Mesenchymal stem cell (in vitro differentiated cells and primary cell): ENCODE measurements around the gene CLASRP.
A peak's percentile ranks its signal among the peaks of the same experiment; 100 is the strongest.

Experiments used
- DNase-seq: peaks from one replicate; pipeline ENCODE4 v3.0.0-alpha.2; 2013
- H2AFZ ChIP-seq: one replicate; pipeline ENCODE4 v1.6.1; 2013; ENCODE audit warnings: low read depth, mild to moderate bottlenecking, control low read depth, inconsistent platforms, low read length, moderate library complexity
- H2AK5ac ChIP-seq: 2 replicates; pipeline ENCODE4 v1.6.1; 2013; ENCODE audit warnings: low read length, moderate library complexity, mild to moderate bottlenecking, inconsistent platforms; ENCODE audit not compliant: severe bottlenecking
- H2BK120ac ChIP-seq: one replicate; pipeline ENCODE4 v1.6.1; 2013; ENCODE audit warnings: low read depth, mild to moderate bottlenecking, inconsistent platforms, low read length, moderate library complexity
- H2BK12ac ChIP-seq, 2 experiments: one replicate each; pipeline ENCODE4 v1.6.1; 2013; ENCODE audit warnings: inconsistent platforms in 2 of 2, low read length in 2 of 2, mild to moderate bottlenecking in 2 of 2, moderate library complexity in 2 of 2, control low read depth in 1 of 2
- H2BK15ac ChIP-seq: one replicate; pipeline ENCODE4 v1.6.1; 2013; ENCODE audit warnings: mild to moderate bottlenecking, low read depth, inconsistent platforms; ENCODE audit not compliant: poor library complexity, severe bottlenecking
- H2BK5ac ChIP-seq: 2 replicates; pipeline ENCODE4 v1.6.1; 2013; ENCODE audit warnings: low read depth, mild to moderate bottlenecking, low read length, control low read depth, inconsistent platforms; ENCODE audit not compliant: poor library complexity, severe bottlenecking
- H3K14ac ChIP-seq, 2 experiments: one replicate each; pipeline ENCODE4 v1.6.1; 2013; ENCODE audit warnings: inconsistent platforms in 2 of 2, low read length in 2 of 2, control low read depth in 1 of 2, mild to moderate bottlenecking in 1 of 2, moderate library complexity in 1 of 2
- H3K18ac ChIP-seq, 2 experiments: one replicate each; pipeline ENCODE4 v1.6.1; 2013; ENCODE audit warnings: inconsistent platforms in 2 of 2, low read length in 2 of 2, control low read depth in 1 of 2, low read depth in 1 of 2, mild to moderate bottlenecking in 1 of 2
- H3K23ac ChIP-seq, 2 experiments: one replicate each; pipeline ENCODE4 v1.6.1; 2013; ENCODE audit warnings: inconsistent platforms in 2 of 2, low read length in 2 of 2, mild to moderate bottlenecking in 2 of 2, moderate library complexity in 2 of 2, control low read depth in 1 of 2
- H3K27ac ChIP-seq: 2 replicates; pipeline ENCODE4 v1.5.1; 2013; ENCODE audit warnings: mild to moderate bottlenecking, moderate library complexity, low read length, control low read depth, inconsistent platforms; ENCODE audit not compliant: poor library complexity, severe bottlenecking
- H3K27me3 ChIP-seq, 2 experiments: 2 replicates each; pipeline versions ENCODE4 v1.6.1 to v1.7.0; 2013; ENCODE audit warnings: low read length in 2 of 2, mild to moderate bottlenecking in 2 of 2, moderate library complexity in 2 of 2, control low read depth in 1 of 2, inconsistent platforms in 1 of 2; ENCODE audit not compliant: control insufficient read depth in 1 of 2, insufficient read depth in 1 of 2
- H3K36me3 ChIP-seq, 2 experiments: 2 replicates each; pipeline versions ENCODE4 v1.6.1 to v1.7.0; 2013; ENCODE audit warnings: low read length in 2 of 2, control low read depth in 1 of 2, inconsistent platforms in 1 of 2, low read depth in 1 of 2, mild to moderate bottlenecking in 1 of 2; ENCODE audit not compliant: insufficient read depth in 2 of 2, control insufficient read depth in 1 of 2
- H3K4ac ChIP-seq, 2 experiments: one replicate each; pipeline ENCODE4 v1.6.1; 2013; ENCODE audit warnings: inconsistent platforms in 2 of 2, low read length in 2 of 2, mild to moderate bottlenecking in 2 of 2, moderate library complexity in 2 of 2, control low read depth in 1 of 2, low read depth in 1 of 2
- H3K4me1 ChIP-seq: 2 replicates; pipeline ENCODE4 v1.6.1; 2013; ENCODE audit warnings: low read depth, low read length, control low read depth; ENCODE audit not compliant: control insufficient read depth, insufficient read depth
- H3K4me2 ChIP-seq: 2 replicates; pipeline ENCODE4 v1.6.1; 2013; ENCODE audit warnings: low read length, mild to moderate bottlenecking, inconsistent platforms; ENCODE audit not compliant: poor library complexity, severe bottlenecking
- H3K4me3 ChIP-seq, 2 experiments: 2 replicates each; pipeline versions ENCODE4 v1.5.1 to v1.7.0; 2013; ENCODE audit warnings: low read length in 2 of 2, mild to moderate bottlenecking in 2 of 2, control low read depth in 1 of 2, low read depth in 1 of 2; ENCODE audit not compliant: insufficient read depth in 1 of 2
- H3K79me1 ChIP-seq: replicated peaks from 2 replicates; pipeline ENCODE4 v1.6.1; 2013; ENCODE audit warnings: mild to moderate bottlenecking, control low read depth, low read length, inconsistent platforms; ENCODE audit not compliant: poor library complexity, severe bottlenecking
- H3K9ac ChIP-seq: 2 replicates; pipeline ENCODE4 v1.7.0; 2013; ENCODE audit warnings: mild to moderate bottlenecking, low read length, moderate library complexity
- H3K9me3 ChIP-seq: 2 replicates; pipeline ENCODE4 v1.7.0; 2013; ENCODE audit warnings: mild to moderate bottlenecking, low read length; ENCODE audit not compliant: control insufficient read depth
- H4K8ac ChIP-seq: one replicate; pipeline ENCODE4 v1.6.1; 2013; ENCODE audit warnings: inconsistent platforms, mild to moderate bottlenecking, low read length, moderate library complexity
- H4K91ac ChIP-seq: one replicate; pipeline ENCODE4 v1.6.1; 2013; ENCODE audit warnings: mild to moderate bottlenecking, low read length, inconsistent platforms
- WGBS: methylation state at CpG from one replicate; pipeline ENCODE4 v1.1.7; 2013; ENCODE audit warnings: mixed read lengths; 5-methylcytosine and 5-hydroxymethylcytosine counted together

The CLASRP gene

GRCh38 chr19:45047188-45047797 lies 8.4 kb downstream of the CLASRP start:
- Histone ChIP-seq H2AK5ac (no peak overlapping the region), H3K9me3 (no peaks in the 10 kb centered on the region), H2BK120ac (no peak overlapping the region), H3K36me3 (peaks cover 44 to 48% of the 10 kb centered on the region in 2 experiments), H3K18ac (no peak overlapping the region), H3K9ac (no peak overlapping the region), H3K27me3 (no peaks in the 10 kb centered on the region), H3K79me1 (peaks cover 12% of the 10 kb centered on the region), H2BK5ac (no peak overlapping the region), H4K8ac (no peak overlapping the region), H4K91ac (no peak overlapping the region), H2BK15ac (no peak overlapping the region), H2BK12ac (no peak overlapping the region), H3K14ac (no peak overlapping the region), H2AFZ (no peak overlapping the region), H3K4me1 (peaks cover 10% of the 10 kb centered on the region), H3K27ac (no peak overlapping the region), H3K4me2 (no peak overlapping the region), H3K4ac (no peak overlapping the region), H3K23ac (no peak overlapping the region), H3K4me3 (no peak overlapping the region)
- 95% methylated on average over 3 of the region's 7 CpGs for WGBS
- DNase-seq, result no peak

GRCh38 chr19:45049073-45049736 lies 10.4 kb downstream of the CLASRP start:
- Histone ChIP-seq H3K4me2 (no peak overlapping the region), H2BK120ac (no peak overlapping the region), H3K36me3 (peaks cover 48 to 53% of the 10 kb centered on the region in 2 experiments), H3K27ac (no peak overlapping the region), H3K4me1 (peaks cover 7% of the 10 kb centered on the region), H3K9me3 (no peaks in the 10 kb centered on the region), H3K18ac (no peak overlapping the region), H2BK15ac (no peak overlapping the region), H3K14ac (peak overlapping the region in 1 of 2 experiments; percentile 53), H2AFZ (no peak overlapping the region), H4K91ac (no peak overlapping the region), H3K4ac (no peak overlapping the region), H3K79me1 (peaks cover 21% of the 10 kb centered on the region), H3K4me3 (no peak overlapping the region), H3K23ac (peak overlapping the region in 1 of 2 experiments; percentile 17), H3K27me3 (no peaks in the 10 kb centered on the region), H2BK12ac (no peak overlapping the region), H3K9ac (no peak overlapping the region), H2AK5ac (no peak overlapping the region), H4K8ac (no peak overlapping the region), H2BK5ac (no peak overlapping the region)
- WGBS, result 97% methylated on average over 8 of the region's 8 CpGs
- no peak for DNase-seq

- Histone ChIP-seq H2BK120ac (no peak overlapping the region), H3K27me3 (no peaks in the 10 kb centered on the region)
- 91% methylated on average over 5 of the region's 6 CpGs for WGBS
Observed at GRCh38 chr19:45050036-45050435, 11.2 kb downstream of the CLASRP start.

DNA sequence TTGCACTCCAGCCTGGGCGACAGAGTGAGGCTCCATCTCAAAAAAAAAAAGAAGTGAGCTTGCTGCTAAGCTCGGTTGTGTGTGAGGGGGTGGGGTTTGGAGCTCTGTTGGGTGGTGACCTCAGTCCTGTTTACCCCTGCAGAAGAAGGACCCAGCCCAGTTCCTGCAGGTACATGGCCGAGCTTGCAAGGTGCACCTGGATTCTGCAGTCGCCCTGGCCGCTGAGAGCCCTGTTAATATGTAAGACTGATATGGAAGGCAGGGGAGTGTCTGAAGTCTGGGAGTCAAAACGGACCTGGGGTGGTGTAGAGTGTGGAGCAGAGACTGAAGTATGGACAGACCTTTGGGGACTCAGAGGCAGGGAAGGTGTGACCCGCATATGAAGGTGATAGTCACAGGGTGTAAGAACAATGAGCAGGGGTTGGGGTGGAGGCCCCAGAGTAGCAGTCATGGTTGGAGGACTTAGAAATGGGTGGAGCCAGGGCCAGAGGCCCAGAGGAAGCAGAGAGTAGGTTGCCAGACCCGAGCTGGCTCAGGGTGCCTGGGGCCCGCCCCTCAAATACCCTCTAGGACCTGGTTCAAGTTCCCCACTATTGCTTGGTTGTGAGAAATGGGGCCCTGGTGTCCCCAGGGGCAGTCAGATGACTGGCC lies 13.2 kb downstream of the CLASRP start:
- Histone ChIP-seq H3K79me1 (peaks cover 38% of the 10 kb centered on the region), H2BK120ac (no peak overlapping the region), H3K27me3 (no peaks in the 10 kb centered on the region), H2BK12ac (no peak overlapping the region), H4K91ac (no peak overlapping the region), H2BK5ac (no peak overlapping the region), H3K4ac (no peak overlapping the region), H3K4me3 (no peak overlapping the region), H4K8ac (no peak overlapping the region), H3K14ac (no peak overlapping the region), H2BK15ac (no peak overlapping the region), H3K18ac (no peak overlapping the region), H2AK5ac (no peak overlapping the region), H3K36me3 (peaks cover 52 to 57% of the 10 kb centered on the region in 2 experiments), H3K9ac (no peak overlapping the region), H2AFZ (no peak overlapping the region), H3K4me1 (peaks cover 7% of the 10 kb centered on the region), H3K27ac (no peak overlapping the region), H3K23ac (no peak overlapping the region), H3K4me2 (no peak overlapping the region), H3K9me3 (no peaks in the 10 kb centered on the region)
- 88% methylated on average over 9 of the region's 9 CpGs for WGBS
- no peak for DNase-seq

More at GRCh38 chr19:45050036-45050435, 11.2 kb downstream of the CLASRP start:
- Histone ChIP-seq H3K9me3 (no peaks in the 10 kb centered on the region), H3K4me1 (peaks cover 7% of the 10 kb centered on the region), H3K23ac (no peak overlapping the region), H2BK12ac (no peak overlapping the region), H3K18ac (no peak overlapping the region), H2AK5ac (no peak overlapping the region), H4K8ac (no peak overlapping the region), H3K27ac (no peak overlapping the region), H3K79me1 (peaks cover 22% of the 10 kb centered on the region), H3K36me3 (peaks cover 48 to 52% of the 10 kb centered on the region in 2 experiments), H2BK5ac (no peak overlapping the region), H3K4me2 (no peak overlapping the region), H2AFZ (no peak overlapping the region), H4K91ac (no peak overlapping the region), H2BK15ac (no peak overlapping the region), H3K4ac (no peak overlapping the region), H3K9ac (no peak overlapping the region), H3K14ac (no peak overlapping the region), H3K4me3 (no peak overlapping the region)
- DNase-seq, result no peak
